ENCODE results near the gene CMIP.

Gene CMIP

DNA sequence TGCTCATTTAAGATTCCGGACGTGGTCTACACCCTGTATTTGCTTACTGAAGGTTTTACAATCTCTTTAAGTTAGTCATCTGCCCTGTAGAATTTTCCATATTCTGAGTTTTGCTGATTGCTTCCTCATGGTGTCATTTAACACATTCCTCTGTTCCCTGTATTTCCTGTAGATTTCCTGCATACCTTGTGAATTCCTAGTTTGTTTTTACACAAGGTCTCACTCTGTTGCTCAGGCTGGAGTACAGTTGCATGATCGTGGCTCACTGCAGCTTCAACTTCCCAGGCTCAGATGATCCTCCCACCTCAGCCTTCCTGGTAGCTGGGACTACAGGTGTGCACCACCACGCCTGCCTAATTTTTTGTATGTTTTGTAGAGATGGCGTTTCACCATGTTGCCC, 66.8 kb downstream of the CMIP start:
- Histone ChIP-seq H3K4me3 (ENCODE audit: insufficient read depth, low read depth, low read length) (no peak overlapping the region), H3K9me3 (ENCODE audit: control insufficient read depth, low read length) (no peaks in the 10 kb centered on the region), H3K27ac (ENCODE audit: insufficient read depth, low read depth, low read length, poor library complexity, severe bottlenecking) (no peak overlapping the region), H3K36me3 (ENCODE audit: control insufficient read depth, insufficient read depth, low read length) (no peaks in the 10 kb centered on the region), H3K4me1 (ENCODE audit: control insufficient read depth, insufficient read depth, low read length) (peaks cover 15% of the 10 kb centered on the region), H3K27me3 (ENCODE audit: control insufficient read depth, insufficient read depth, low read length, poor library complexity, severe bottlenecking) (no peaks in the 10 kb centered on the region)
- 94 to 98% methylated on average over 5 of the region's 5 CpGs for WGBS, 2 experiments

DNA sequence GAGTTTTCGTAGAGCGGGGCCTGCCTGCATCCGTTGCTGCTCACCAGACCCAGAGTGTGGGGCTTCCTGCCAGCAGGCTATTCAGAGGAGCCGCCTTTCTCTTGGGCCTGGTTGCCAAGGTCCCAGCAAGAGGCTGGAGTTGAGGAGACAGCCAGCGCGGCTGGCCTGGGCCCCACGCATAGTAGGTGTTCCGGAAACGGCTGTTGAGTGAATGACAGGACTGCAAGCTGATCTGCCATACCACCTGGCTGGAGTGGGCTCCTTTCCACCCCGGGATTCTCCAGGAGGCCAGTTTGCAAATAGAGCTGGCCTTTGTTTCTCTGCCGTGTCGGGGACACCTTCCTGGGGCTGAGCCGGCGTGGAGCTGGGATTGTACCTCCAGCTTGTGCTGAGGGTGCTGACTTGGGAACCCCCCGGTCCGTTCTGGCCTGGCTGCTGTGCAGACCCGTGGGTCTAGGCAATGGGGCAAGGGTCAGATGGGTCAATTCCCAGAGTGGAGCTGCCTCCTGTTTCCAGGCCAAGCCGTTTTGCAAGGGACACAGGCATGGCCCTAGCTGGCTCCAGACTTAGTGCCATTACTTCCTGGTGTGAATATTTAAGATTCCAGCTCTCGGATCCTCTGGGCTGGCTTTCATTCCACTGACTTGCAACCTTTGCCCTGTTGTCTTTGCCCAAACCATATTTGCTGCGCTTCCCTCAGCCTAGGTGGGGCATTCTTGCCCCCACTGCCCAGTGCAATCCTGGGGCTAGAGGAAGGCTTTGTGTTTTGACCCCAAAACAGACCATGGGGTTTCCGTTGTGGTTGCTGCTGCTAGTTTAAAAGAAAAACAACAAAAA, 68.8 kb downstream of the CMIP start:
- H3K4me1 ChIP-seq (ENCODE audit: control insufficient read depth, insufficient read depth, low read length): peaks cover 15% of the 10 kb centered on the region
- peak overlapping the region; percentile 11 for H3K27ac ChIP-seq (ENCODE audit: insufficient read depth, low read depth, low read length, poor library complexity, severe bottlenecking)
- no peak overlapping the region for H3K4me3 ChIP-seq (ENCODE audit: insufficient read depth, low read depth, low read length)
- WGBS, 2 experiments: 49 to 52% methylated on average over 21 of the region's 21 CpGs
- H3K36me3 ChIP-seq (ENCODE audit: control insufficient read depth, insufficient read depth, low read length): no peaks in the 10 kb centered on the region
- no peaks in the 10 kb centered on the region for H3K9me3 ChIP-seq (ENCODE audit: control insufficient read depth, low read length)
- H3K27me3 ChIP-seq (ENCODE audit: control insufficient read depth, insufficient read depth, low read length, poor library complexity, severe bottlenecking): no peaks in the 10 kb centered on the region

DNA sequence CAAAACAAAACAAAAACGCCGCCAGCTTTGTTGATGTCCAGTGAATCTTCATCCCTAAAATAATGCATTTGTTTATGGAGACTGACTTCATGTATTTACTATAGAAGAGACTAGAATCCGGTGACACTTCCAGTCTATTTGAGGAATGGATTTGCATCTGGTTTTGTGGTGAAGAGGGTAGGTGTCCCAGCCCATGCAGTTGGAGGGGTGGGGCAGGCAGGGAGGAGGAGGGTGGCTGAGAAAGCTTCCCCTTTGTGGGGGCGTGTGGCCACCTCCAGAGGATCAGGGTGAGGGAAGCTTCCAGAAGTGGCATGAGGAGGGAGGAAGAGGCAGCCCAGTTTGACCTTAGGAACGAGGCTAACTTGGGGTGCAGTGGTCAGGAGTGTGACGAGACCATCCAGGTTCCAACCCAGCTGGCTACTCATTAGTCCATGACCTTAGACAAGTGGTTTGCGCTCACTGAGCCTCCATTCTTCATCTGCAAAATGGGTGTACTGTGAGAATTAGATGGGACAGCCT, 69.5 kb downstream of the CMIP start:
- WGBS, 2 experiments: 90 to 95% methylated on average over 5 to 7 of the region's 7 CpGs
- Histone ChIP-seq H3K36me3 (ENCODE audit: control insufficient read depth, insufficient read depth, low read length) (no peaks in the 10 kb centered on the region), H3K9me3 (ENCODE audit: control insufficient read depth, low read length) (no peaks in the 10 kb centered on the region), H3K4me3 (ENCODE audit: insufficient read depth, low read depth, low read length) (no peak overlapping the region), H3K27ac (ENCODE audit: insufficient read depth, low read depth, low read length, poor library complexity, severe bottlenecking) (peak overlapping the region; percentile 11), H3K4me1 (ENCODE audit: control insufficient read depth, insufficient read depth, low read length) (peaks cover 15% of the 10 kb centered on the region), H3K27me3 (ENCODE audit: control insufficient read depth, insufficient read depth, low read length, poor library complexity, severe bottlenecking) (no peaks in the 10 kb centered on the region)

DNA sequence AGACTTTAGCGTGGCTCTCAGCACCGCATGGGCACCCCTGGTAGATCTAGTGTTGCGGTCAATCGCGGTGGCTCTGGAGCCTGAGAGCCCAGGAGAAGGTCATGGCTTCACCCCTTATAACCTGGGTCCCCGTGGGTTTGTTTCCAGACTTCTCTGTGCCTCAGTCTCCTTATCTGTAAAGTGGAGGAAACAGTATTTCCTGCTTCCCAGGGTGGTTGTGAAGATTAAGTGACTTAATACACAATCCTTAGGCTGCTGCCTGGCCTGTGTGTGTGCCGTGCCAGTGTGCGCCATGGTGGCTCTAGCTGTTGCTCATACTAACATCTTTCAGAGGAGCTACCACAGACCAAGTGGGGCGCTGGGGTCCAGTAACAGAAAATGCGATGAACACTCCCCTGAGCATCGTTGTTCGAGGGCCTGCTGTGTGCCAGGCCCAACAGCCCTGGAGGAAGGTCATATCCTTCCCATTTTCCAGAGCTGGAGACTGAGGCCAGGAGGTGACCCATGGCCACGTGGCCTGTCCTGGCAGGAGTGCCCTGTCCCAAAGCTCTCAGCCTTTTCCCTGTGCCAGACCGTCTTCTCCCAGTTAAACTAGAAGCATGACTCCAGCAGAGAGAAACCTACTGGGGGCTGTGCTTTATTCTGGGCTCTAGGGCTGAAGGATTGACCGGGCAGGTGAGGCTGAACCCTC, 70.1 kb downstream of the CMIP start:
- Histone ChIP-seq H3K27me3 (ENCODE audit: control insufficient read depth, insufficient read depth, low read length, poor library complexity, severe bottlenecking) (no peaks in the 10 kb centered on the region), H3K4me3 (ENCODE audit: insufficient read depth, low read depth, low read length) (no peak overlapping the region), H3K36me3 (ENCODE audit: control insufficient read depth, insufficient read depth, low read length) (no peaks in the 10 kb centered on the region), H3K9me3 (ENCODE audit: control insufficient read depth, low read length) (no peaks in the 10 kb centered on the region), H3K4me1 (ENCODE audit: control insufficient read depth, insufficient read depth, low read length) (peaks cover 15% of the 10 kb centered on the region), H3K27ac (ENCODE audit: insufficient read depth, low read depth, low read length, poor library complexity, severe bottlenecking) (no peak overlapping the region)
- WGBS, 2 experiments: 92 to 95% methylated on average over 15 of the region's 15 CpGs

DNA sequence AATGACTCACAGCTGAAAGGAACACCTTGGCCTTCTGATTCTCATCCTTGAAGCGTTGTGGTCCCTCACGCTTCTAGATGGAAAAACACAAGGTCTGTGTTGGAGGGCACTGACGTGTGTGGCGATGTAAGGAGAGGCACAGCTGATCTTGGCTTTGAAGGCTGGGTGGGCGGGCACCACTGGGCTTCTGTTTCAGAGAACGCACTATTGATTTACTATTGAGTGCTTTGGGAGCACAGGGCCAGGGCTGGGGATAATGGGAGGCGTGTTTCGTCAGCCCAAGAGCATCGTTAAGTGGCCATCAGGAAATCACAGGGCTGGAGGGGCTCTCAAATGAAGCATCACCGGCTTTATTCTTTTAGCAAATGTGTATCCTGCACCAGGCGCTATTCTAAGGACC, 70.7 kb downstream of the CMIP start:
- H3K9me3 ChIP-seq (ENCODE audit: control insufficient read depth, low read length): no peaks in the 10 kb centered on the region
- 95 to 96% methylated on average over 11 of the region's 11 CpGs for WGBS, 2 experiments
- no peaks in the 10 kb centered on the region for H3K36me3 ChIP-seq (ENCODE audit: control insufficient read depth, insufficient read depth, low read length)
- H3K4me3 ChIP-seq (ENCODE audit: insufficient read depth, low read depth, low read length): no peak overlapping the region
- H3K27me3 ChIP-seq (ENCODE audit: control insufficient read depth, insufficient read depth, low read length, poor library complexity, severe bottlenecking): no peaks in the 10 kb centered on the region
- H3K4me1 ChIP-seq (ENCODE audit: control insufficient read depth, insufficient read depth, low read length): peaks cover 15% of the 10 kb centered on the region
- no peak overlapping the region for H3K27ac ChIP-seq (ENCODE audit: insufficient read depth, low read depth, low read length, poor library complexity, severe bottlenecking)

DNA sequence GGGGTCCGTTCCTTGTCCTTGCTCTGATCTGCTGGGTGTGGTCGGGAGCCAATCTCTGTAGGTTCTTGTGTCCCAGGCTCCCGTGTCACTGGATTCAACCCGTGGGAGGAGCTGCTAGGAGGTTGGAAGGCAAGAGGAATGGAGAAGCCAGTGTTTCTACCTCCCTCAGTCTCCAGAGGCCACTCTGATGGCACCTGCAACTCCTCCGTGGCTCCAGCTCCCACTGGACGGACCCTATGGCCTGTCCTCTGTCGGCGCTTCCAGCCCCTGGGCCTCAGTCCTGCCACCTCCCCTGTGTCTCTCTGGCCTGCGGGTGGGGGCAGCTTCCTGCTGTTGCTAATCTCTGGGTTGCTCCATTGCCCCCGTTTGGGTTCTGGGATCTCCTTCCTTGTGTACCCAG, 71.1 kb downstream of the CMIP start:
- no peak overlapping the region for H3K4me3 ChIP-seq (ENCODE audit: insufficient read depth, low read depth, low read length)
- no peaks in the 10 kb centered on the region for H3K9me3 ChIP-seq (ENCODE audit: control insufficient read depth, low read length)
- 94% methylated on average over 10 of the region's 10 CpGs for WGBS, 2 experiments
- peaks cover 15% of the 10 kb centered on the region for H3K4me1 ChIP-seq (ENCODE audit: control insufficient read depth, insufficient read depth, low read length)
- H3K27ac ChIP-seq (ENCODE audit: insufficient read depth, low read depth, low read length, poor library complexity, severe bottlenecking): no peak overlapping the region
- no peaks in the 10 kb centered on the region for H3K36me3 ChIP-seq (ENCODE audit: control insufficient read depth, insufficient read depth, low read length)
- no peaks in the 10 kb centered on the region for H3K27me3 ChIP-seq (ENCODE audit: control insufficient read depth, insufficient read depth, low read length, poor library complexity, severe bottlenecking)

DNA sequence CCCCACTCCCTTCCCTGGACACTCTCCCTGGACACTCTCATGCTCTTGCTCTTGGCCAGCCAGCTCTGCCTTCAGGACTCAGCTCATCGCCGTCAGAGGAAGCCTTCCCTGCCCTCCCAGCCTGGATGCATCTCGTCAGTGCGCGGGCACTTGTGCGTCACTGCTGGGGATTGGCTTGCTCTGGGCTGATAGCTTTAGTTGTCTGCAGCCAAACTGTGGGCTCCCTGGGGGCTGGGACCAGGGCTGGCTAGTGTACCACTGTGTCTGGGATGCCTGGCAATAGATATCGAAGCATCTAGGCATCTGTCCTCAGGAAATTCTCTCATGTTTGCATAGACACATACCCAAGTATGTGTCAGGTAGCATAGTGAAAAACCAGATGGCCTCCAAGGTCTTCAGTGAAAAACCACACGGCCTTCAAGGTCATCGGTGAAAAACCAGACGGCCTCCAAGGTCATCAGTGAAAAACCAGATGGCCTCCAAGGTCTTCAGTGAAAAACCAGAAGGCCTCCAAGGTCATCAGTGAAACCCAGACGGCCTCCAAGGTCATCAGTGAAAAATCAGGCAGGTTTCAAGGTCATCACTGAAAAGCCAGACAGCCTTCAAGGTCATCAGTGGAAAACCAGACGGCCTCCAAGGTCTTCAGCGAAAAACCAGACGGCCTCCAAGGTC, 72.0 kb downstream of the CMIP start:
- H3K9me3 ChIP-seq (ENCODE audit: control insufficient read depth, low read length): no peaks in the 10 kb centered on the region
- H3K27ac ChIP-seq (ENCODE audit: insufficient read depth, low read depth, low read length, poor library complexity, severe bottlenecking): no peak overlapping the region
- no peaks in the 10 kb centered on the region for H3K27me3 ChIP-seq (ENCODE audit: control insufficient read depth, insufficient read depth, low read length, poor library complexity, severe bottlenecking)
- no peak overlapping the region for H3K4me3 ChIP-seq (ENCODE audit: insufficient read depth, low read depth, low read length)
- no peaks in the 10 kb centered on the region for H3K36me3 ChIP-seq (ENCODE audit: control insufficient read depth, insufficient read depth, low read length)
- peaks cover 15% of the 10 kb centered on the region for H3K4me1 ChIP-seq (ENCODE audit: control insufficient read depth, insufficient read depth, low read length)
- WGBS, 2 experiments: 95 to 98% methylated on average over 14 of the region's 14 CpGs

DNA sequence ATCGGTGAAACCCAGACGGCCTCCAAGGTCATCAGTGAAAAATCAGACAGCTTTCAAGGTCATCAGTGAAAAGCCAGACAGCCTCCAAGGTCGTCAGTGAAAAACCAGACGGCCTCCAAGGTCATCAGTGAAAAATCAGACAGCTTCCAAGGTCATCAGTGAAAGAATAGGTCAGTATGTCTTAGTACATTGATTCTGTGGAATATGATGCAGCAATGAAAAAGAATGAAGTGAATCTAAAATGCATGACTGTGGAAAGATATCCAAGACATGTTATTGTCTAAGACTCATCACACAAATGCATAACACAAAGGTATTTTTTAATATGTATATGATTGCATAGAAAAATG, 72.5 kb downstream of the CMIP start:
- WGBS, 2 experiments: 93 to 95% methylated on average over 4 of the region's 4 CpGs
- peaks cover 15% of the 10 kb centered on the region for H3K4me1 ChIP-seq (ENCODE audit: control insufficient read depth, insufficient read depth, low read length)
- H3K36me3 ChIP-seq (ENCODE audit: control insufficient read depth, insufficient read depth, low read length): no peaks in the 10 kb centered on the region
- no peaks in the 10 kb centered on the region for H3K9me3 ChIP-seq (ENCODE audit: control insufficient read depth, low read length)
- H3K27ac ChIP-seq (ENCODE audit: insufficient read depth, low read depth, low read length, poor library complexity, severe bottlenecking): no peak overlapping the region
- no peak overlapping the region for H3K4me3 ChIP-seq (ENCODE audit: insufficient read depth, low read depth, low read length)
- no peaks in the 10 kb centered on the region for H3K27me3 ChIP-seq (ENCODE audit: control insufficient read depth, insufficient read depth, low read length, poor library complexity, severe bottlenecking)

DNA sequence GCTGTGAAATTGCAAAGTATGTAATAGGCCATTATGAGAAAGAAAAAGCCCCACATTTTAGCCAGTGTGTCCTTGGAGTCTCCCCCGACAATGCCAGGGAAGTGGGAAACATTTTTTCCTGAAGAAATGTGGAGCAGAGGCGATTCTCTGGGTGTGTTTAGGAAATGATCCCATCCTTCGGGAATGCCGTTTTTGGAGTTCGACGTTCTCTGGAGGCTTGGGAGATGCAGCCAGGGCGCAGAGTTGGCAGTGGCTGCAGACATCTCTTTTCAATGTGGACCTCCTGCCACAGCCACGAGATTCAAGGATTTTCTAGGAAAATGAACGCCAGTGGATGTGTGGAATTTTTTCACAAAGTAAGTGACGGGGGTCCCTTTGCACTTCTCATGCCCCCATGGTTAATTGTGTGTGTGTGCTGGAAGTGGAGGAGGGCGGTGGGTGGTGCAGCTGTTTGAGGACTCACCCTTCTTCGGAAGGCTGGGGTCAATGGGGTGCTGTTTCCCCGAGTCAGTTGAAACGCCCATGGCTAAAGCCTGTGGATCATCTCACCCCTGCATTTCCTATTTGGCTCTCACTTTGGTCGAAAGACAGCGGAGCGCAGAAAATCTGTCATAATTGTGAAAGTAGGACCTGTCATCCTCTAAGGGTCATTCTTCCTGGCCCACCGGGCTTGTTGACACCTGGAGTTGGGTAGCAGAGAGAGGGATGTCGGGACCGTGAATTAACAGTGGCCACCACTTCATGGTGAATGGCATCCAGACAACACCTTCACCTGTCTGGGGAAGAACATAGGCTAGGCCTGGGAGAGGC, 73.2 kb downstream of the CMIP start:
- H3K27me3 ChIP-seq (ENCODE audit: control insufficient read depth, insufficient read depth, low read length, poor library complexity, severe bottlenecking): no peaks in the 10 kb centered on the region
- H3K4me3 ChIP-seq (ENCODE audit: insufficient read depth, low read depth, low read length): no peak overlapping the region
- H3K9me3 ChIP-seq (ENCODE audit: control insufficient read depth, low read length): no peaks in the 10 kb centered on the region
- peaks cover 14% of the 10 kb centered on the region for H3K4me1 ChIP-seq (ENCODE audit: control insufficient read depth, insufficient read depth, low read length)
- no peaks in the 10 kb centered on the region for H3K36me3 ChIP-seq (ENCODE audit: control insufficient read depth, insufficient read depth, low read length)
- 95 to 96% methylated on average over 20 of the region's 20 CpGs for WGBS, 2 experiments
- H3K27ac ChIP-seq (ENCODE audit: insufficient read depth, low read depth, low read length, poor library complexity, severe bottlenecking): no peak overlapping the region
